ENCODE measurements around the gene CYBA.

GRCh38 chr16:88608076-88608475 lies 42.8 kb downstream of the CYBA start:
- TF ChIP-seq POLR2AphosphoS5 (IDR thresholded peaks at IDR 0.05; ENCODE audit: insufficient read depth in 1 of 2, low read depth in 1 of 2) (no peak), CTCF (IDR thresholded peaks at IDR 0.05) (no peak)
